ENCODE results near the gene DAAM2. TPM values are rescaled to one million over a fixed set of nuclear protein-coding genes. Genes with fewer than 3 reads are reported as not detected.

Gene DAAM2
- total and polyA plus RNA-seq, 4 donors = 1.9 to 17.0 (median 4.4) TPM

DNA sequence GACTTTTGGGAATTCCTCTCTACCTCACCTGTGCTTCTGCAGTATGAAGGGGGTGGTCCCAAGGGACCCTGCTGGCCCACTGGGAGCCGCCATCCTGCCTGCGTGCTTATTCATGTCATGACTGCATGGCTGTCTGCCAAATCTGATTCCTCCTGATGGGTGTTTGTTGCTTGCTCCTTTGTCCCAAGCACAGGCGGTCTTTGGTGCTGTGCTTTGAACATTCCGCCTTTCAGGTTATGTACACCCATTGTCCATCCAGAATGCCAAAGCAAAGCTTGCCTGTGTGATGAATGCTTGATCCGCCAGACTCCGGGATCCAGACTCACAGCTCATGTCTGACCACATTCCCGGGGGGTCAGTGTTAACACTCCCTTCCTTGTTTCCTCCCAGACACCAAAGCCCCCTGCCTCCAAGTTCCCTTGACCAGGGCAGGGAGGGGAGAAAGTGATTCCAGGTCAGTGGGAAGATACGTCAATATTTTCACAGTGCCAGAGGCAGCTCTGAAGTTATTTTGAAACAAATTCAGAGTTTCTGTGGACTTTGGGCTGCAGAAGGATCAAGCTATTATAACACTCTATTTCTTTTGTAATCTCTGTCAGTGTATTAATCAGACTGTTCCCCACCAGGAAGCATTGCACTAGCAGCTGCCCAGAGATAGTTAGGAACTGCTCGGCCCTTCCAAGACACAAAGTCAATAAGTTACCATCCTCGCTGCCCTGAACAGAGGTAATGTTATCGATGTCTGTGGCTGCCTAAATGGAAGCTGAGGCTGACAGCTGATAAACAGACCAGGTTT lies 9.5 kb downstream of the DAAM2 start:
- Histone ChIP-seq H3K27me3 (ENCODE audit: control insufficient read depth in 4 of 4, insufficient read depth in 4 of 4, low read length in 3 of 4) (no peaks in the 10 kb centered on the region), H3K9ac (ENCODE audit: low read depth in 1 of 2, low read length in 2 of 2) (no peak overlapping the region), H3K36me3 (ENCODE audit: control insufficient read depth in 4 of 4, insufficient read depth in 3 of 4, low read depth in 1 of 4, low read length in 3 of 4) (no peaks in the 10 kb centered on the region), H3K9me3 (ENCODE audit: control insufficient read depth in 4 of 4, low read length in 3 of 4) (no peaks in the 10 kb centered on the region), H3K4me3 (ENCODE audit: low read depth in 1 of 3, low read length in 3 of 3) (no peak overlapping the region), H3K4me1 (ENCODE audit: control insufficient read depth in 4 of 4, insufficient read depth in 4 of 4, low read length in 3 of 4) (peaks cover 0 to 23% (median 14%) of the 10 kb centered on the region in 4 donors), H3K27ac (ENCODE audit: low read depth in 1 of 2, low read length in 2 of 2) (peak overlapping the region; percentile 65 to 68)
- WGBS = 37% methylated on average over 11 of the region's 11 CpGs
- TF ChIP-seq FOXA1 (IDR thresholded peaks at IDR 0.05) (peak; percentile 24), YY1 (IDR thresholded peaks at IDR 0.05) (peak; percentile 43), FOXA2 (IDR thresholded peaks at IDR 0.05) (peak; percentile 67), EGR1 (IDR thresholded peaks at IDR 0.05; ENCODE audit: low read depth in 2 of 2) (no peak), NR2F2 (IDR thresholded peaks at IDR 0.05) (peak; percentile 53), HNF4G (IDR thresholded peaks at IDR 0.05) (peak; percentile 64), GABPA (IDR thresholded peaks at IDR 0.05 in 1 of 2, conservative IDR thresholded peaks at IDR 0.05 in 1 of 2) (no peak), TAF1 (conservative IDR thresholded peaks at IDR 0.05) (peak; percentile 53), RAD21 (IDR thresholded peaks at IDR 0.05) (peak; percentile 22 to 24), HNF4A (conservative IDR thresholded peaks at IDR 0.05) (peak; percentile 73 to 87), JUND (IDR thresholded peaks at IDR 0.05) (peak; percentile 20 to 63), RXRA (IDR thresholded peaks at IDR 0.05) (peak; percentile 40 to 63), SP1 (IDR thresholded peaks at IDR 0.05) (peak; percentile 78)
- TF ChIP-seq, protein P1, sequence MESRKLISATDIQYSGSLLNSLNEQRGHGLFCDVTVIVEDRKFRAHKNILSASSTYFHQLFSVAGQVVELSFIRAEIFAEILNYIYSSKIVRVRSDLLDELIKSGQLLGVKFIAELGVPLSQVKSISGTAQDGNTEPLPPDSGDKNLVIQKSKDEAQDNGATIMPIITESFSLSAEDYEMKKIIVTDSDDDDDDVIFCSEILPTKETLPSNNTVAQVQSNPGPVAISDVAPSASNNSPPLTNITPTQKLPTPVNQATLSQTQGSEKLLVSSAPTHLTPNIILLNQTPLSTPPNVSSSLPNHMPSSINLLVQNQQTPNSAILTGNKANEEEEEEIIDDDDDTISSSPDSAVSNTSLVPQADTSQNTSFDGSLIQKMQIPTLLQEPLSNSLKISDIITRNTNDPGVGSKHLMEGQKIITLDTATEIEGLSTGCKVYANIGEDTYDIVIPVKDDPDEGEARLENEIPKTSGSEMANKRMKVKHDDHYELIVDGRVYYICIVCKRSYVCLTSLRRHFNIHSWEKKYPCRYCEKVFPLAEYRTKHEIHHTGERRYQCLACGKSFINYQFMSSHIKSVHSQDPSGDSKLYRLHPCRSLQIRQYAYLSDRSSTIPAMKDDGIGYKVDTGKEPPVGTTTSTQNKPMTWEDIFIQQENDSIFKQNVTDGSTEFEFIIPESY (IDR thresholded peaks at IDR 0.05) = no peak
- TF ChIP-seq, protein P2, sequence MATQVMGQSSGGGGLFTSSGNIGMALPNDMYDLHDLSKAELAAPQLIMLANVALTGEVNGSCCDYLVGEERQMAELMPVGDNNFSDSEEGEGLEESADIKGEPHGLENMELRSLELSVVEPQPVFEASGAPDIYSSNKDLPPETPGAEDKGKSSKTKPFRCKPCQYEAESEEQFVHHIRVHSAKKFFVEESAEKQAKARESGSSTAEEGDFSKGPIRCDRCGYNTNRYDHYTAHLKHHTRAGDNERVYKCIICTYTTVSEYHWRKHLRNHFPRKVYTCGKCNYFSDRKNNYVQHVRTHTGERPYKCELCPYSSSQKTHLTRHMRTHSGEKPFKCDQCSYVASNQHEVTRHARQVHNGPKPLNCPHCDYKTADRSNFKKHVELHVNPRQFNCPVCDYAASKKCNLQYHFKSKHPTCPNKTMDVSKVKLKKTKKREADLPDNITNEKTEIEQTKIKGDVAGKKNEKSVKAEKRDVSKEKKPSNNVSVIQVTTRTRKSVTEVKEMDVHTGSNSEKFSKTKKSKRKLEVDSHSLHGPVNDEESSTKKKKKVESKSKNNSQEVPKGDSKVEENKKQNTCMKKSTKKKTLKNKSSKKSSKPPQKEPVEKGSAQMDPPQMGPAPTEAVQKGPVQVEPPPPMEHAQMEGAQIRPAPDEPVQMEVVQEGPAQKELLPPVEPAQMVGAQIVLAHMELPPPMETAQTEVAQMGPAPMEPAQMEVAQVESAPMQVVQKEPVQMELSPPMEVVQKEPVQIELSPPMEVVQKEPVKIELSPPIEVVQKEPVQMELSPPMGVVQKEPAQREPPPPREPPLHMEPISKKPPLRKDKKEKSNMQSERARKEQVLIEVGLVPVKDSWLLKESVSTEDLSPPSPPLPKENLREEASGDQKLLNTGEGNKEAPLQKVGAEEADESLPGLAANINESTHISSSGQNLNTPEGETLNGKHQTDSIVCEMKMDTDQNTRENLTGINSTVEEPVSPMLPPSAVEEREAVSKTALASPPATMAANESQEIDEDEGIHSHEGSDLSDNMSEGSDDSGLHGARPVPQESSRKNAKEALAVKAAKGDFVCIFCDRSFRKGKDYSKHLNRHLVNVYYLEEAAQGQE (IDR thresholded peaks at IDR 0.05) = no peak
- TF ChIP-seq, protein P3, sequence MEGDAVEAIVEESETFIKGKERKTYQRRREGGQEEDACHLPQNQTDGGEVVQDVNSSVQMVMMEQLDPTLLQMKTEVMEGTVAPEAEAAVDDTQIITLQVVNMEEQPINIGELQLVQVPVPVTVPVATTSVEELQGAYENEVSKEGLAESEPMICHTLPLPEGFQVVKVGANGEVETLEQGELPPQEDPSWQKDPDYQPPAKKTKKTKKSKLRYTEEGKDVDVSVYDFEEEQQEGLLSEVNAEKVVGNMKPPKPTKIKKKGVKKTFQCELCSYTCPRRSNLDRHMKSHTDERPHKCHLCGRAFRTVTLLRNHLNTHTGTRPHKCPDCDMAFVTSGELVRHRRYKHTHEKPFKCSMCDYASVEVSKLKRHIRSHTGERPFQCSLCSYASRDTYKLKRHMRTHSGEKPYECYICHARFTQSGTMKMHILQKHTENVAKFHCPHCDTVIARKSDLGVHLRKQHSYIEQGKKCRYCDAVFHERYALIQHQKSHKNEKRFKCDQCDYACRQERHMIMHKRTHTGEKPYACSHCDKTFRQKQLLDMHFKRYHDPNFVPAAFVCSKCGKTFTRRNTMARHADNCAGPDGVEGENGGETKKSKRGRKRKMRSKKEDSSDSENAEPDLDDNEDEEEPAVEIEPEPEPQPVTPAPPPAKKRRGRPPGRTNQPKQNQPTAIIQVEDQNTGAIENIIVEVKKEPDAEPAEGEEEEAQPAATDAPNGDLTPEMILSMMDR (IDR thresholded peaks at IDR 0.05; ENCODE audit: low read depth, low read length, missing input control) = no peak
- TF ChIP-seq, protein P4, sequence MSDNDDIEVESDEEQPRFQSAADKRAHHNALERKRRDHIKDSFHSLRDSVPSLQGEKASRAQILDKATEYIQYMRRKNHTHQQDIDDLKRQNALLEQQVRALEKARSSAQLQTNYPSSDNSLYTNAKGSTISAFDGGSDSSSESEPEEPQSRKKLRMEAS (IDR thresholded peaks at IDR 0.05) = peak; percentile 27
- TF ChIP-seq, protein P5, sequence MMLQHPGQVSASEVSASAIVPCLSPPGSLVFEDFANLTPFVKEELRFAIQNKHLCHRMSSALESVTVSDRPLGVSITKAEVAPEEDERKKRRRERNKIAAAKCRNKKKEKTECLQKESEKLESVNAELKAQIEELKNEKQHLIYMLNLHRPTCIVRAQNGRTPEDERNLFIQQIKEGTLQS (IDR thresholded peaks at IDR 0.05) = no peak
- DNase-seq (ENCODE audit: low spot score) = peak; percentile 30

Data from liver (tissue), 9 donors.